Vein endothelial cell (primary cell): ENCODE measurements around the gene CBR4. TPM values are rescaled to one million over a fixed set of nuclear protein-coding genes. Genes with fewer than 3 reads are reported as not detected.

Source experiments
- small RNA-seq: library from RNA; depleted of rRNA; stranded (forward); fragments of <200 nt; gene quantifications from one replicate; pipeline ENCODE3, GENCODE V24; 2012
- total RNA-seq: library from RNA; depleted of rRNA; stranded (reverse); fragments of >200 nt; gene quantifications from 2 replicates; pipeline ENCODE4 v1.2.3, GENCODE V29; 2012

CBR4 gene
- total RNA-seq: 16.0 and 25.3 TPM in 2 replicates

GRCh38 chr4:169010125-169011023 lies at the start of gene CBR4:
Gene CBR4, minus strand, starts transcription at chr4:169010255. Its CDS starts 166 bp downstream, at chr4:169010089.

Small RNA genes lying within 50 kb of the gene (small RNA-seq; reads per million reads assigned to genes)
- 1.5 reads per million, percentile 72 among the genes with 10 or more reads in this experiment for gene RNY4P17
